Ishikawa (cell line): ENCODE data around the gene OR4C6.

Experiments
- REST ChIP-seq: IDR thresholded peaks from 2 replicates; pipeline ENCODE4 v1.6.1; 2012; ENCODE audit warnings: low read depth, mild to moderate bottlenecking
- TCF12 ChIP-seq: IDR thresholded peaks from 2 replicates; pipeline ENCODE4 v1.6.1; 2012; ENCODE audit warnings: low read depth

- no peak for TF ChIP-seq REST
- TF ChIP-seq TCF12, result no peak
These were observed 35.8 kb downstream of the OR4C6 start for GRCh38 chr11:55697817-55698216.
